HEK293 (cell line): ENCODE results near the gene DCUN1D2.

Experiments
- CTCF ChIA-PET: fragments of 350-600 bp; formaldehyde crosslinking; extraction: SDS; loops from one replicate; lab custom pipeline; 2021; ENCODE audit warnings: antibody characterized with exemption; lab: Yijun Ruan, JAX
- POLR2A ChIA-PET: fragments of 300-600 bp; formaldehyde crosslinking; extraction: SDS; loops from one replicate; lab custom pipeline; 2020; ENCODE audit warnings: antibody characterized with exemption, inconsistent platforms; lab: Yijun Ruan, JAX
- H3K27ac ChIP-seq: fragments of 200-500 bp; sonication (Bioruptor generic); 2 replicates; pipeline ENCODE4 v1.5.1; 2014; ENCODE audit warnings: low read depth, low read length, control low read depth, inconsistent platforms; ENCODE audit errors: extremely low read depth
- H3K36me3 ChIP-seq, 2 experiments: fragments of 200-500 bp in 1 of 2; sonication (Bioruptor generic) in 1 of 2; 1 replicate in 1 of 2; 2 replicates in 1 of 2; pipeline ENCODE4 v1.5.1; 2014 to 2017; ENCODE audit warnings: inconsistent platforms in 2 of 2, low read length in 2 of 2; ENCODE audit not compliant: control insufficient read depth in 2 of 2, insufficient read depth in 1 of 2
- H3K4me1 ChIP-seq: fragments of 200-500 bp; sonication (Bioruptor generic); 2 replicates; pipeline ENCODE4 v1.5.1; 2014; ENCODE audit warnings: mild to moderate bottlenecking, low read length, inconsistent platforms; ENCODE audit not compliant: control insufficient read depth, insufficient read depth
- H3K4me3 ChIP-seq: 2 replicates; pipeline ENCODE4 v1.5.1; 2011; ENCODE audit warnings: low read depth, mild to moderate bottlenecking, control low read depth, low read length, moderate library complexity
- H3K9me3 ChIP-seq: fragments of 200-500 bp; sonication (Bioruptor generic); 2 replicates; pipeline ENCODE4 v1.5.1; 2014; ENCODE audit warnings: low read depth, low read length, inconsistent platforms; ENCODE audit not compliant: control insufficient read depth, insufficient read depth
- EGR2 ChIP-seq: fragments of 450-650 bp; formaldehyde crosslinking; IDR thresholded peaks from 2 replicates; pipeline ENCODE4 v1.5.1; 2016; ENCODE audit warnings: low read depth, missing biosample characterization, missing genetic modification characterization
- GLI4 ChIP-seq: fragments of 450-650 bp; formaldehyde crosslinking; IDR thresholded peaks from 2 replicates; pipeline ENCODE4 v1.5.1; 2016; ENCODE audit warnings: missing biosample characterization, missing genetic modification characterization
- KLF7 ChIP-seq: fragments of 450-650 bp; formaldehyde crosslinking; IDR thresholded peaks from 2 replicates; pipeline ENCODE4 v1.5.1; 2016; ENCODE audit warnings: missing biosample characterization, missing genetic modification characterization, borderline replicate concordance
- KLF8 ChIP-seq: fragments of 450-650 bp; formaldehyde crosslinking; IDR thresholded peaks from 2 replicates; pipeline ENCODE4 v1.5.1; 2016; ENCODE audit warnings: missing biosample characterization, missing genetic modification characterization
- SP3 ChIP-seq: fragments of 450-650 bp; formaldehyde crosslinking; IDR thresholded peaks from 2 replicates; pipeline ENCODE4 v1.5.1; 2016; ENCODE audit warnings: missing biosample characterization, missing genetic modification characterization
- WT1 ChIP-seq: fragments of 450-650 bp; formaldehyde crosslinking; IDR thresholded peaks from 2 replicates; pipeline ENCODE4 v1.5.1; 2016; ENCODE audit warnings: missing biosample characterization, missing genetic modification characterization
- ZBTB48 ChIP-seq: fragments of 450-650 bp; formaldehyde crosslinking; IDR thresholded peaks from 2 replicates; pipeline ENCODE4 v1.5.1; 2016; ENCODE audit warnings: missing biosample characterization, missing genetic modification characterization
- ZBTB8A ChIP-seq: fragments of 450-650 bp; formaldehyde crosslinking; IDR thresholded peaks from 2 replicates; pipeline ENCODE4 v1.5.1; 2016; ENCODE audit warnings: missing biosample characterization, missing genetic modification characterization
- ZFHX2 ChIP-seq: fragments of 450-650 bp; formaldehyde crosslinking; conservative IDR thresholded peaks from 2 replicates; pipeline ENCODE4 v1.5.1; 2016; ENCODE audit warnings: missing biosample characterization, missing genetic modification characterization
- ZFP37 ChIP-seq: fragments of 450-650 bp; formaldehyde crosslinking; IDR thresholded peaks from 2 replicates; pipeline ENCODE4 v1.5.1; 2016; ENCODE audit warnings: missing biosample characterization, missing genetic modification characterization
- ZIC2 ChIP-seq: fragments of 450-650 bp; formaldehyde crosslinking; IDR thresholded peaks from 2 replicates; pipeline ENCODE4 v1.5.1; 2016; ENCODE audit warnings: missing biosample characterization, missing genetic modification characterization
- ZNF2 ChIP-seq: fragments of 450-650 bp; formaldehyde crosslinking; IDR thresholded peaks from 2 replicates; pipeline ENCODE4 v1.5.1; 2016; ENCODE audit warnings: missing biosample characterization, missing genetic modification characterization
- ZNF311 ChIP-seq: fragments of 450-650 bp; formaldehyde crosslinking; IDR thresholded peaks from 2 replicates; pipeline ENCODE4 v1.5.1; 2017; ENCODE audit warnings: missing biosample characterization, missing genetic modification characterization, borderline replicate concordance
- ZNF350 ChIP-seq: fragments of 450-650 bp; formaldehyde crosslinking; IDR thresholded peaks from 2 replicates; pipeline ENCODE4 v1.5.0; 2017; ENCODE audit warnings: missing biosample characterization, mild to moderate bottlenecking, missing genetic modification characterization
- ZNF391 ChIP-seq: fragments of 450-650 bp; formaldehyde crosslinking; IDR thresholded peaks from 2 replicates; pipeline ENCODE4 v1.5.1; 2016; ENCODE audit warnings: low read depth, missing biosample characterization, missing genetic modification characterization, borderline replicate concordance
- ZNF423 ChIP-seq: fragments of 450-650 bp; formaldehyde crosslinking; IDR thresholded peaks from 2 replicates; pipeline ENCODE4 v1.5.1; 2016; ENCODE audit warnings: missing biosample characterization, missing genetic modification characterization
- ZNF514 ChIP-seq: fragments of 450-650 bp; formaldehyde crosslinking; IDR thresholded peaks from 2 replicates; pipeline ENCODE4 v1.5.1; 2016; ENCODE audit warnings: missing biosample characterization, missing genetic modification characterization
- ZNF600 ChIP-seq: fragments of 450-650 bp; formaldehyde crosslinking; IDR thresholded peaks from 2 replicates; pipeline ENCODE4 v1.5.1; 2016; ENCODE audit warnings: missing biosample characterization, missing genetic modification characterization
- ZNF626 ChIP-seq: fragments of 450-650 bp; sonication (Bioruptor Pico); formaldehyde crosslinking; IDR thresholded peaks from 2 replicates; pipeline ENCODE4 v1.5.1; 2018; ENCODE audit warnings: missing biosample characterization, missing genetic modification characterization, inconsistent platforms
- ZNF629 ChIP-seq: fragments of 450-650 bp; formaldehyde crosslinking; IDR thresholded peaks from 2 replicates; pipeline ENCODE4 v1.5.1; 2017; ENCODE audit warnings: missing biosample characterization, missing genetic modification characterization
- TF ChIP-seq, protein P1 (sequence below): fragments of 450-650 bp; formaldehyde crosslinking; IDR thresholded peaks from 2 replicates; pipeline ENCODE4 v1.5.1; 2016; ENCODE audit warnings: missing biosample characterization, missing genetic modification characterization
- TF ChIP-seq, protein P2 (sequence below): fragments of 450-650 bp; formaldehyde crosslinking; IDR thresholded peaks from 2 replicates; pipeline ENCODE4 v1.5.1; 2017; ENCODE audit warnings: missing biosample characterization, missing genetic modification characterization
- TF ChIP-seq, protein P3 (sequence below): fragments of 450-650 bp; formaldehyde crosslinking; IDR thresholded peaks from 2 replicates; pipeline ENCODE4 v1.5.1; 2016; ENCODE audit warnings: missing biosample characterization, missing genetic modification characterization
- TF ChIP-seq, protein P4 (sequence below): fragments of 450-650 bp; formaldehyde crosslinking; IDR thresholded peaks from 2 replicates; pipeline ENCODE4 v1.5.1; 2016; ENCODE audit warnings: missing biosample characterization, missing genetic modification characterization

Gene DCUN1D2

DNA sequence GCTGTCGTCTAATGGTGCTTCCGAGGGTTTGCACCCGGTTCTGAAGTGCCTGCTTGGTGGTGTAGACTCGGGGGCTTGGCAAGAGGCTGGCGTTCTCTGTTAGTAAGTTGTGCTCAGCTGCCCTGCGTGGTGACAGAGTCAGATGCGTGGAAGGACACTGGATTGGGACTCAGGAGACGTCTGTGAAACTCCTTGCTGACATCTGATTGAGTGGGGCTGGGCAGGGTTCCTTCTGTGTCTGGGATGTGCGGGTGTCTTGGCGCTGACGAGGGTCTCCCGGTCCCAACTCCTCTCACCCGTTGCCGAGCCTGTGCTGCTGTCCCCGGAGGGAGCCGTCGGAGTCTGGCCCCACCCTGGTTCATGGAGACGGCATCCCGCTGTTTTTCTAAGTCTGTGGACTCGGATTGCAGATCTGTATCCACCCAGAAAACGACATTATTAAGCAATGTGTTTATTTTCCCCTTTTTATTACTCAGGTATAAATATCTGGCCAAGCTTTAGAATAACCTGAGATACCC is 16.4 kb upstream of the DCUN1D2 start:
- Histone ChIP-seq H3K27ac (no peak overlapping the region), H3K4me3 (no peak overlapping the region), H3K9me3 (no peaks in the 10 kb centered on the region), H3K4me1 (no peaks in the 10 kb centered on the region), H3K36me3 (peaks cover 5 to 64% of the 10 kb centered on the region in 2 experiments; a peak in 2 of 3 replicates)
- ChIA-PET POLR2A (no interaction called here), CTCF (no interaction called here)
- TF ChIP-seq ZFHX2 (tag by site-specific recombination) (no peak), ZIC2 (tag by site-specific recombination) (peak; percentile 20; the same call in 1 of the 2 replicates), ZNF423 (tag by site-specific recombination) (0 out of 2 replicates have a peak, but pooled peaks have one; percentile 14)
- TF ChIP-seq, protein P1, sequence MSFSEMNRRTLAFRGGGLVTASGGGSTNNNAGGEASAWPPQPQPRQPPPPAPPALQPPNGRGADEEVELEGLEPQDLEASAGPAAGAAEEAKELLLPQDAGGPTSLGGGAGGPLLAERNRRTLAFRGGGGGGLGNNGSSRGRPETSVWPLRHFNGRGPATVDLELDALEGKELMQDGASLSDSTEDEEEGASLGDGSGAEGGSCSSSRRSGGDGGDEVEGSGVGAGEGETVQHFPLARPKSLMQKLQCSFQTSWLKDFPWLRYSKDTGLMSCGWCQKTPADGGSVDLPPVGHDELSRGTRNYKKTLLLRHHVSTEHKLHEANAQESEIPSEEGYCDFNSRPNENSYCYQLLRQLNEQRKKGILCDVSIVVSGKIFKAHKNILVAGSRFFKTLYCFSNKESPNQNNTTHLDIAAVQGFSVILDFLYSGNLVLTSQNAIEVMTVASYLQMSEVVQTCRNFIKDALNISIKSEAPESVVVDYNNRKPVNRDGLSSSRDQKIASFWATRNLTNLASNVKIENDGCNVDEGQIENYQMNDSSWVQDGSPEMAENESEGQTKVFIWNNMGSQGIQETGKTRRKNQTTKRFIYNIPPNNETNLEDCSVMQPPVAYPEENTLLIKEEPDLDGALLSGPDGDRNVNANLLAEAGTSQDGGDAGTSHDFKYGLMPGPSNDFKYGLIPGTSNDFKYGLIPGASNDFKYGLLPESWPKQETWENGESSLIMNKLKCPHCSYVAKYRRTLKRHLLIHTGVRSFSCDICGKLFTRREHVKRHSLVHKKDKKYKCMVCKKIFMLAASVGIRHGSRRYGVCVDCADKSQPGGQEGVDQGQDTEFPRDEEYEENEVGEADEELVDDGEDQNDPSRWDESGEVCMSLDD (tag by site-specific recombination) = no peak

DNA sequence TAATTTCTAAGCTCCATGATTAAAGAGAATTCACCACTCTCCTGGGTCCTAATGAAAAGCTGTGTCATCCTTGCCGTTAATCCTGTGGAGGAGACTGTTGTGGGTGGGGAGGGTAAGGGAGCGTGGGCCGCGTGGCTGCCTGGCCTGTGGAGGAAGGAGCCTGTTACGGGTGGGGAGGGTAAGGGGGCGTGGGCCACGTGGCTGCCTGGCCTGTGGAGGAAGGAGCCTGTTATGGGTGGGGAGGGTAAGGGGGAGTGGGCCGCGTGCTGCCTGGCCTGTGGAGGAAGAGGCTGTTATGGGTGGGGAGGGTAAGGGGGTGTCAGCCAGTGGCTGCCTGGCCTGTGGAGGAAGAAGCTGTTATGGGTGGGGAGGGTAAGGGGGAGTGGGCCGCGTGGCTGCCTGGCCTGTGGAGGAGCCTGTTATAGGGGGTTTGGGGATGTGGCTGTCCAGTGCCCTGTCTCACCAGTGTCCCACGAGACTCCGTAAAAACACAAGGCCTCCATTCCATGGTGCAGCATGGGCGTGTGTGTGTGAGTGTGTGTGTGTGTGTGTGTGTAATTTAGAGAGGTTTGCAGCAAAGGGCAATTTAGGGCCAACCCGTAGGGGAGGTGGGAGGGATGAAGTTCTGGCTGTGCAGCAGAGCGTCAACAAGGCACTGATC is 15.6 kb upstream of the DCUN1D2 start:
- no peak overlapping the region for H3K4me3 ChIP-seq
- ChIA-PET POLR2A (interaction anchor here (0.6 to 1.5 kb wide), 2 partner anchors 13 to 17 kb away, joined by 3 to 5 read pairs; no protein-coding TSS in a partner anchor), CTCF (no interaction called here)
- H3K36me3 ChIP-seq = peaks cover 5 to 66% of the 10 kb centered on the region in 2 experiments; a peak in 2 of 3 replicates
- no peaks in the 10 kb centered on the region for H3K4me1 ChIP-seq
- H3K27ac ChIP-seq = no peak overlapping the region
- TF ChIP-seq KLF8 (tag by site-specific recombination) (no peak), GLI4 (tag by site-specific recombination) (0 out of 2 replicates have a peak, but pooled peaks have one; percentile 44), EGR2 (tag by site-specific recombination) (peak; percentile 90), ZNF626 (no peak), ZNF391 (no peak), ZFP37 (tag by site-specific recombination) (no peak), ZNF629 (no peak), ZNF600 (tag by site-specific recombination) (peak; percentile 52), ZBTB8A (0 out of 2 replicates have a peak, but pooled peaks have one; percentile 32), ZNF350 (no peak), ZNF2 (0 out of 2 replicates have a peak, but pooled peaks have one; percentile 30), ZNF514 (tag by site-specific recombination) (no peak), SP3 (tag by site-specific recombination) (no peak), KLF7 (tag by site-specific recombination) (peak; percentile 55; the same call in 1 of the 2 replicates), WT1 (tag by site-specific recombination) (0 out of 2 replicates have a peak, but pooled peaks have one; percentile 30), ZFHX2 (tag by site-specific recombination) (peak; percentile 90), ZBTB48 (peak; percentile 43; the same call in 1 of the 2 replicates), ZNF311 (tag by site-specific recombination) (no peak)
- TF ChIP-seq, protein P2, sequence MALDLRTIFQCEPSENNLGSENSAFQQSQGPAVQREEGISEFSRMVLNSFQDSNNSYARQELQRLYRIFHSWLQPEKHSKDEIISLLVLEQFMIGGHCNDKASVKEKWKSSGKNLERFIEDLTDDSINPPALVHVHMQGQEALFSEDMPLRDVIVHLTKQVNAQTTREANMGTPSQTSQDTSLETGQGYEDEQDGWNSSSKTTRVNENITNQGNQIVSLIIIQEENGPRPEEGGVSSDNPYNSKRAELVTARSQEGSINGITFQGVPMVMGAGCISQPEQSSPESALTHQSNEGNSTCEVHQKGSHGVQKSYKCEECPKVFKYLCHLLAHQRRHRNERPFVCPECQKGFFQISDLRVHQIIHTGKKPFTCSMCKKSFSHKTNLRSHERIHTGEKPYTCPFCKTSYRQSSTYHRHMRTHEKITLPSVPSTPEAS (tag by site-specific recombination) = peak; percentile 68; the same call in 1 of the 2 replicates
- TF ChIP-seq, protein P3, sequence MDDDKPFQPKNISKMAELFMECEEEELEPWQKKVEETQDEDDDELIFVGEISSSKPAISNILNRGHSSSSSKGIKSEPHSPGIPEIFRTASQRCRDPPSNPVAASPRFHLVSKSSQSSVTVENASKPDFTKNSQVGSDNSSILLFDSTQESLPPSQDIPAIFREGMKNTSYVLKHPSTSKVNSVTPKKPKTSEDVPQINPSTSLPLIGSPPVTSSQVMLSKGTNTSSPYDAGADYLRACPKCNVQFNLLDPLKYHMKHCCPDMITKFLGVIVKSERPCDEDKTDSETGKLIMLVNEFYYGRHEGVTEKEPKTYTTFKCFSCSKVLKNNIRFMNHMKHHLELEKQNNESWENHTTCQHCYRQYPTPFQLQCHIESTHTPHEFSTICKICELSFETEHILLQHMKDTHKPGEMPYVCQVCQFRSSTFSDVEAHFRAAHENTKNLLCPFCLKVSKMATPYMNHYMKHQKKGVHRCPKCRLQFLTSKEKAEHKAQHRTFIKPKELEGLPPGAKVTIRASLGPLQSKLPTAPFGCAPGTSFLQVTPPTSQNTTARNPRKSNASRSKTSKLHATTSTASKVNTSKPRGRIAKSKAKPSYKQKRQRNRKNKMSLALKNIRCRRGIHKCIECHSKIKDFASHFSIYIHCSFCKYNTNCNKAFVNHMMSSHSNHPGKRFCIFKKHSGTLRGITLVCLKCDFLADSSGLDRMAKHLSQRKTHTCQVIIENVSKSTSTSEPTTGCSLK (tag by site-specific recombination) = no peak
- TF ChIP-seq, protein P4, sequence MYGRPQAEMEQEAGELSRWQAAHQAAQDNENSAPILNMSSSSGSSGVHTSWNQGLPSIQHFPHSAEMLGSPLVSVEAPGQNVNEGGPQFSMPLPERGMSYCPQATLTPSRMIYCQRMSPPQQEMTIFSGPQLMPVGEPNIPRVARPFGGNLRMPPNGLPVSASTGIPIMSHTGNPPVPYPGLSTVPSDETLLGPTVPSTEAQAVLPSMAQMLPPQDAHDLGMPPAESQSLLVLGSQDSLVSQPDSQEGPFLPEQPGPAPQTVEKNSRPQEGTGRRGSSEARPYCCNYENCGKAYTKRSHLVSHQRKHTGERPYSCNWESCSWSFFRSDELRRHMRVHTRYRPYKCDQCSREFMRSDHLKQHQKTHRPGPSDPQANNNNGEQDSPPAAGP (tag by site-specific recombination) = peak; percentile 86
- H3K9me3 ChIP-seq = no peaks in the 10 kb centered on the region
